ENCODE results near the gene MICAL2. TPM values are rescaled to one million over a fixed set of nuclear protein-coding genes. Genes with fewer than 3 reads are reported as not detected.
A peak's percentile ranks its signal among the peaks of the same experiment; 100 is the strongest.

The MICAL2 gene
- total RNA-seq, 6 experiments from 2014 or later, result 17.0 to 50.7 (median 35.9) TPM

- WGBS (ENCODE audit: insufficient coverage, low coverage, low lambda C conversion rate, missing lambda C conversion rate), result 100% methylated on average over 1 of the region's 4 CpGs
- DNase-seq (no peak), ATAC-seq (no peak)
- H3K27me3 ChIP-seq, result no peaks in the 10 kb centered on the region
- intact Hi-C loops (cut with DNase I), result no loop called here
- no peak overlapping the region for H3K4me3 ChIP-seq
- no peak overlapping the region for H3K27ac ChIP-seq
- TF ChIP-seq CTCF (IDR thresholded peaks at IDR 0.05) (no peak), POLR2A (IDR thresholded peaks at IDR 0.05) (no peak)
- no peaks in the 10 kb centered on the region for H3K36me3 ChIP-seq
- no peaks in the 10 kb centered on the region for H3K9me3 ChIP-seq
- peaks cover 0 to under 1% (median 0%) of the 10 kb centered on the region in 4 donors for H3K4me1 ChIP-seq
Measured at GRCh38 chr11:12117200-12117599, 6.8 kb downstream of the MICAL2 start.

DNA sequence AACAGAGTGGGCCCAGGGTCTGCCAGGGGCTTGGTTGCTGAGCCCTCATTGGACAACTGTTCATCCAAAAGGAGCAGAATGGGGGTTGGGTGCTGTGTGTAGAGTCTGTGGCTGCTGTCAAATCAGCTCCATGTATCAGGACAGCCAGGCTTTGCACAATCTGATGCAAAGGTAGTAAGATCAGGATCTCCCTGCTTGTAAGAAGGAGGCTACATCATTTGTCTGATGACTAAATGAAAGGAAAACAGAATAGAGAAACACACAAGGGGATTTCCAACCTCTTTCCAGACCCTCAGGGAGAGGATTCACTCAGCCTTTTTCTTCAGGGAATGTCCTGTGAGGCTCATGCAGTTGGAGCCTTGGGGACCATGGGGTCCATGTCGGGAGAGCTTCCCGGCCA is 7.2 kb downstream of the MICAL2 start:
- intact Hi-C loops (cut with DNase I), result no loop called here
- H3K27ac ChIP-seq, result no peak overlapping the region
- DNase-seq, result no peak
- TF ChIP-seq POLR2A (IDR thresholded peaks at IDR 0.05) (no peak), CTCF (IDR thresholded peaks at IDR 0.05) (no peak)
- no peaks in the 10 kb centered on the region for H3K4me1 ChIP-seq
- H3K36me3 ChIP-seq, result no peaks in the 10 kb centered on the region
- no CpG with 5 or more reads among the region's 2 CpGs for WGBS (ENCODE audit: insufficient coverage, low coverage, low lambda C conversion rate, missing lambda C conversion rate)
- H3K9me3 ChIP-seq, result no peaks in the 10 kb centered on the region
- no peaks in the 10 kb centered on the region for H3K27me3 ChIP-seq
- no peak overlapping the region for H3K4me3 ChIP-seq
- no peak for ATAC-seq

- DNase-seq, result no peak
Measured at GRCh38 chr11:12118949-12119348, 8.6 kb downstream of the MICAL2 start.

GRCh38 chr11:12119502-12119901 is 9.1 kb downstream of the MICAL2 start:
- H3K9me3 ChIP-seq, result no peaks in the 10 kb centered on the region

More at GRCh38 chr11:12118949-12119348, 8.6 kb downstream of the MICAL2 start:
- intact Hi-C loops (cut with DNase I), result no loop called here
- Histone ChIP-seq H3K36me3 (no peaks in the 10 kb centered on the region), H3K27me3 (no peaks in the 10 kb centered on the region), H3K27ac (no peak overlapping the region), H3K9me3 (no peaks in the 10 kb centered on the region), H3K4me1 (peaks cover 0 to under 1% (median 0%) of the 10 kb centered on the region in 4 donors), H3K4me3 (no peak overlapping the region)
- 74% methylated on average over 4 of the region's 4 CpGs for WGBS (ENCODE audit: insufficient coverage, low coverage, low lambda C conversion rate, missing lambda C conversion rate)
- TF ChIP-seq CTCF (IDR thresholded peaks at IDR 0.05) (no peak), POLR2A (IDR thresholded peaks at IDR 0.05) (no peak)
- ATAC-seq, result peak in 3 of 4 donors; percentile 11 to 31 (median 29)

More at GRCh38 chr11:12119502-12119901, 9.1 kb downstream of the MICAL2 start:
- TF ChIP-seq CTCF (IDR thresholded peaks at IDR 0.05) (no peak), POLR2A (IDR thresholded peaks at IDR 0.05) (no peak)
- WGBS (ENCODE audit: insufficient coverage, low coverage, low lambda C conversion rate, missing lambda C conversion rate), result 87% methylated on average over 4 of the region's 5 CpGs
- H3K4me1 ChIP-seq, result peaks cover 0 to 3% (median 0%) of the 10 kb centered on the region in 4 donors
- intact Hi-C loops (cut with DNase I), result no loop called here
- H3K4me3 ChIP-seq, result no peak overlapping the region
- H3K27me3 ChIP-seq, result no peaks in the 10 kb centered on the region
- no peak for DNase-seq
- H3K27ac ChIP-seq, result no peak overlapping the region
- ATAC-seq, result no peak
- no peaks in the 10 kb centered on the region for H3K36me3 ChIP-seq
